NCI-H2029 treated with DMSO at 0.1 percent for 48 hours (cell line): ENCODE results near the gene TCTN1.
"Not testable (repeated sequence)": the region's sequence is repeated elsewhere in the genome, so short reads cannot be mapped to it uniquely, and the experiment has no call there.

Experiments used
- DNase-seq: peaks from one replicate; lab custom pipeline; 2025; lab: John Stamatoyannopoulos, UW

TCTN1 gene

DNA sequence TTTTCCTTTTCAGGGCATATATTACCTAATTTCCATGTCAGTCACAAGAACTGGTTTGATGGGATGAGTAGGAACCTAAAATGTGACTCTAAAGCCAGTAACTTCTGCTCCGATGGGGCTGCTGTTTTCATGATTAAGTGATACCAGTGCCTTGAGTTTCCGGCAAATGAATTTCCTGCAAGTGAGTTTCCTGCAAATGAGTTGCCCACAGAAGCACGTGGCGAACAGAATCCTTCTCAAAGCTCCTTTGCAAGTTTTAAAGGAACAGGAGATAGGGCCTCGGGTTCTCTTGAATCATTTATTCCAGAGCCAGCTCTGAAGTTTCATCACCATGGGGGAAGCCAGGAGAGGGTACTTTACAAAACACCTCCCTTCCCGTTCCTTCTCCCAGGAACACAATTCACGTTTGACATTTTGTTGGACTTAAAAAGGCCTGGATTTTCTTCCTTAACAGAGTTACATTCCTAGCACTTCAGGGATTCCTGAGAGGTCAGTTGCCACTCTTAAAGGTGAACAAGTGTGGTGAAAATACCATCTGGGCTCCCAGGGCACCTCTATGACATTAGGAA is 28.6 kb upstream of the TCTN1 start:
- DNase-seq, result no peak

DNA sequence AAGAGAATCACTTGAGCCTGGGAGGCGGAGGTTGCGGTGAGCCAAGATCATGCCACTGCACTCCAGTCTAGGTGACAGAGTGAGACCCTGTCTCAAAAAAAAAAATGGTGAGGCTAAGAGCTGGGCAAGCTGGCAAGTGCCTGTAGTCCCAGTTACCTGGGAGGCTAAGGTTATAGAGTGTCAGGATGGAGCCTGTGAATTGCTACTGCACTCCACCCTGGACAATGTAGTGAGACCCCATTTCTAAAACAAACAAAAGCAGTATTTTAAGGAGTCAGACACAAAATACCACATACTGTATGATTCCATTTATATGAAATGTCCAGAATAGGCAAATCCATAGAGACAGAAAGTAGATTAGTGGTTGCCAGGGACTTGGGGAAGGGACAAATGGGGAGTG is 26.8 kb upstream of the TCTN1 start:
- not testable (repeated sequence) for DNase-seq

GRCh38 chr12:110590059-110590458 is 23.9 kb upstream of the TCTN1 start:
- DNase-seq, result no peak

DNA sequence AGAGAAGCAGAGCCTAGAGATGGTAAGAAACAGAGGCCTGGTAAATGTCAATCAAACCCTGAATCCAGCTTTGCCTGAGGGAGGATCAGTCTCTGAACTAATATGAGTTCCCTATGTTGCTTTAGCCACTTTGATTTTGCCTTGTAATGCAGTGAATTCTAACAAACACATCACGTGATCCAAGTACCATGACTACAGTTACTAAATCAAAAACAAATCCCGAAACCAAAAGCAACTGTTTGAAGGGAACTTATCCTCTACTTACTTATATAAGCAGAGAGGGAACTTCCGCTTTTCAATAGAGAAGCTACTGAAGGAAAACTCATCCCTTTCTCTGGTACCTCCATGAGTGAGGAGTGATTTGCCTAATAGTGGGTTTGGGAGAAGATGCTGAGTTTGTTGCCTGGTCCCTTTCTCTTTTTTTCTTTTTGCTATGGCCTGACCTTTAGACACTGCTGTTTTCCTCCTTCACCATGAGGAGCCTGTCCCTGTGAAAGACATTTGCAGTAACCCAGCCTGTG is 23.1 kb upstream of the TCTN1 start:
- no peak for DNase-seq

- no peak for DNase-seq
Observed at GRCh38 chr12:110591451-110592051, 22.4 kb upstream of the TCTN1 start.

- no peak for DNase-seq
Observed at GRCh38 chr12:110592078-110592477, 21.9 kb upstream of the TCTN1 start.

GRCh38 chr12:110592919-110593318 is 21.0 kb upstream of the TCTN1 start:
- DNase-seq, result not testable (repeated sequence)

GRCh38 chr12:110597885-110598284 is 16.0 kb upstream of the TCTN1 start:
- DNase-seq, result no peak

- DNase-seq, result no peak
Observed at GRCh38 chr12:110599334-110599733, 14.6 kb upstream of the TCTN1 start.

- DNase-seq, result no peak
Observed at GRCh38 chr12:110600254-110600653, 13.7 kb upstream of the TCTN1 start.

- DNase-seq, result peak; percentile 47
Observed at GRCh38 chr12:110602085-110602814, 11.7 kb upstream of the TCTN1 start.

- DNase-seq, result no peak
Observed at GRCh38 chr12:110606253-110606611, 7.7 kb upstream of the TCTN1 start.

DNA sequence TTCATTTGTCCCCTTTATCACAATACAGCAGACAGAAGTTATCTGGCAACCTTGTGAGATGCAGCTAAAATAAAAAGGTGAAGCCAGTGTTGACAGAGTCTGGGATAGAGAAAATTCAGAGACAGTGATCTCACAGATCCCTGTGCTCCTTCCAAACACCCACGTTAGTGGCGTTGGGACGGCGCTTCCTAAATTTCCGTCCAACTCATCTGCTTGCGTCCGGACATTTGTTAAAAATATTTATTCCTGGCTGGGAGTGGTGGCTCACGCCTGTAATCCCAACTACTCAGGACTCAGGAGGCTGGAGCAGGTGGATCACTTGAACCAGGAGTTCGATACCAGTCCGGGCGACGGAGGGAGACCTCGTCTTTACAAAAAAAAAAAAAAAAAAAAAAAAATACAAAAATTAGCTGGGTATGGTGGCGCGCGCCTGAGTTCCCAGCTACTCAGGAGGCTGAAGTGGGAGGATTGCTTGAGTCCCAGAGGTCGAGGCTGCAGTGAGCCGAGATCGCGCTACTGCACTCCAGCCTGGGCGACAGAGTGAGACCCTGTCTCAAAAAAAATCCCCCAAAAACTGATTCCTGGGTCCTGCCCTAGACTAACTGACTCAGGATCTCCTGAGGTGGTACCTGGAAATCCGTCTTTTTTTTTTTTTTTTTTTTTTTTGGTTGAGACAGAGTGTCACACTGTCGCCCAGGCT is 708 bp upstream of the TCTN1 start:
- DNase-seq, result no peak

DNA sequence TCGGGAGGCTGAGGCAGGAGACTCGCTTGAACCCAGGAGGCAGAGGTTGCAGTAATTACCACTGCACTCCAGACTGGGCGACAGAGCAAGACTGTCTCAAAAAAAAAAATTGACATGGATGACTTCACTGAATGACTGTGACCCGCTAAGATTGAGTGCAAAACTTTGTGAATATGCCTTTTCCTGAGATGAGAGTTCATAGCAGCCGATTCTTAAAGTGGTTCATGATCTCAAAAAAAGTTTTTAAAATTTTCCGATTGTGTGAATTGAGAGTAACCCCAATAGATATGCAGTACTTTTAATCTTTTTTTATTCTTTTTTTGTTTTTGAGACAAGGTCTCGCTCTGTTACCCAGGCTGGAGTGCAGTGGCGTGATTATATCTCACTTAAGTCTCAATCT is 1.2 kb downstream of the TCTN1 start:
- no peak for DNase-seq

GRCh38 chr12:110616471-110617115 is 2.7 kb downstream of the TCTN1 start:
- DNase-seq, result no peak

DNA sequence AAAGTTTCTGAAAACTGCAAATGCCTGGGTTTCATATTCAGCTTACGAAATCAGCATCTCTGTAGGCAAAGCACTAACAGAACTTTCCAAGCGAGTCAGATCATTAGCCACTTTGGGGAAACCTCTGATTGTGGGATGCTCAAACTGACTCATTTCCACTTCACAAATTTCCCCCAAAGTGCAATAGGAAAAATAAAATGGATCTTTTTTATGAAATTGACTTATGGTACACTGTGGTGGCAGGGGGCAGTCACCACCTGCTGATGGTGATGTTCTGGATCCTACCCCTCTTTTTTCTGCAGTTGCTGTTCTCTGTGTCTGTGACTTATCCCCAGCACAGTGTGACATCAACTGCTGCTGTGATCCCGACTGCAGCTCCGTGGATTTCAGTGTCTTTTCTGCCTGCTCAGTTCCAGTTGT is 5.6 kb downstream of the TCTN1 start:
- DNase-seq, result no peak

- no peak for DNase-seq
Observed at GRCh38 chr12:110622582-110622981, 8.7 kb downstream of the TCTN1 start.

- DNase-seq, result no peak
Observed at GRCh38 chr12:110627500-110628195, 13.7 kb downstream of the TCTN1 start.

GRCh38 chr12:110635055-110635454 is 21.1 kb downstream of the TCTN1 start:
- DNase-seq, result no peak

- DNase-seq, result no peak
Observed at GRCh38 chr12:110636516-110636915, 22.6 kb downstream of the TCTN1 start.

DNA sequence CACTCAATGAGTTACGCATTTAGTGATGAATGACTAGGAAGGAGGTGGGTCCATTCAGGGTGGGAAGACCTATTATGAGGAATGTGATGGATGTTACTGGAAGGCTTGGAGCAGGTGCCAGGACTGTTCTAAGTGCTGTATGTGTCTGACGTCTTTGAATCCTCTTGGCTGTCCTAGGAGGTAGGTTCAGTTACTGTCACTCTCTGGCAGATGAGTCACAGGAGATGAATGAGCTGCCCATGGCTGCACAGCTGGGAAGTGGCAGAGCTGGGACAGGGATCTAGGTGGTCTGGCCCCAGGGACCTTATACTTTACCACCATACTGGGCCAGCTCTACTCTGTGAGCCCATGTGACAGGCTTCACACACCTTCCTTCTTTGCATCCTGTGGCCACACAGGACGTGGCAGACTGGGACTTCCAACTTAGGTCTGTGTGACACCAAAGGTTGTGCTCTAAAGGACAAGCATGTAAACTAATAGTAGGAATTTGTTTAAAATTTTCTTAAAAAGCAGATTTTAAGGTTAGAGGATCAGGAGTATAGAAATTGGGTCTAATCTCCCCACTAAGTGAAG is 24.0 kb downstream of the TCTN1 start:
- DNase-seq, result no peak
